HEK293 (cell line): ENCODE data around the gene PTPN18.

Experiments
- CTCF ChIA-PET: fragments of 350-600 bp; formaldehyde crosslinking; extraction: SDS; loops from one replicate; lab custom pipeline; 2021; ENCODE audit warnings: antibody characterized with exemption; lab: Yijun Ruan, JAX
- POLR2A ChIA-PET: fragments of 300-600 bp; formaldehyde crosslinking; extraction: SDS; loops from one replicate; lab custom pipeline; 2020; ENCODE audit warnings: antibody characterized with exemption, inconsistent platforms; lab: Yijun Ruan, JAX
- H3K27ac ChIP-seq: fragments of 200-500 bp; sonication (Bioruptor generic); 2 replicates; pipeline ENCODE4 v1.5.1; 2014; ENCODE audit warnings: low read depth, low read length, control low read depth, inconsistent platforms; ENCODE audit errors: extremely low read depth
- H3K36me3 ChIP-seq, 2 experiments: fragments of 200-500 bp in 1 of 2; sonication (Bioruptor generic) in 1 of 2; 1 replicate in 1 of 2; 2 replicates in 1 of 2; pipeline ENCODE4 v1.5.1; 2014 to 2017; ENCODE audit warnings: inconsistent platforms in 2 of 2, low read length in 2 of 2; ENCODE audit not compliant: control insufficient read depth in 2 of 2, insufficient read depth in 1 of 2
- H3K4me1 ChIP-seq: fragments of 200-500 bp; sonication (Bioruptor generic); 2 replicates; pipeline ENCODE4 v1.5.1; 2014; ENCODE audit warnings: mild to moderate bottlenecking, low read length, inconsistent platforms; ENCODE audit not compliant: control insufficient read depth, insufficient read depth
- H3K4me3 ChIP-seq: 2 replicates; pipeline ENCODE4 v1.5.1; 2011; ENCODE audit warnings: low read depth, mild to moderate bottlenecking, control low read depth, low read length, moderate library complexity
- H3K9me3 ChIP-seq: fragments of 200-500 bp; sonication (Bioruptor generic); 2 replicates; pipeline ENCODE4 v1.5.1; 2014; ENCODE audit warnings: low read depth, low read length, inconsistent platforms; ENCODE audit not compliant: control insufficient read depth, insufficient read depth
- CTCF ChIP-seq: fragments of 450-650 bp; formaldehyde crosslinking; IDR thresholded peaks from 2 replicates; pipeline ENCODE4 v1.5.1; 2016; ENCODE audit warnings: missing biosample characterization, missing genetic modification characterization
- GLI4 ChIP-seq: fragments of 450-650 bp; formaldehyde crosslinking; IDR thresholded peaks from 2 replicates; pipeline ENCODE4 v1.5.1; 2016; ENCODE audit warnings: missing biosample characterization, missing genetic modification characterization
- GLIS1 ChIP-seq: fragments of 450-650 bp; formaldehyde crosslinking; IDR thresholded peaks from 2 replicates; pipeline ENCODE4 v1.5.1; 2016; ENCODE audit warnings: missing biosample characterization, missing genetic modification characterization
- GLIS2 ChIP-seq: fragments of 450-650 bp; formaldehyde crosslinking; IDR thresholded peaks from 2 replicates; pipeline ENCODE4 v1.5.1; 2016; ENCODE audit warnings: missing biosample characterization, missing genetic modification characterization
- IKZF3 ChIP-seq: fragments of 450-650 bp; IDR thresholded peaks from 2 replicates; pipeline ENCODE4 v1.5.0; 2018; ENCODE audit warnings: missing biosample characterization, mild to moderate bottlenecking, missing genetic modification characterization, moderate library complexity
- KLF10 ChIP-seq: fragments of 450-650 bp; IDR thresholded peaks from 2 replicates; pipeline ENCODE4 v1.5.1; 2018; ENCODE audit warnings: missing biosample characterization, mild to moderate bottlenecking, missing genetic modification characterization
- KLF16 ChIP-seq: fragments of 450-650 bp; formaldehyde crosslinking; IDR thresholded peaks from 2 replicates; pipeline ENCODE4 v1.5.1; 2017; ENCODE audit warnings: missing biosample characterization, missing genetic modification characterization
- KLF7 ChIP-seq: fragments of 450-650 bp; formaldehyde crosslinking; IDR thresholded peaks from 2 replicates; pipeline ENCODE4 v1.5.1; 2016; ENCODE audit warnings: missing biosample characterization, missing genetic modification characterization, borderline replicate concordance
- MEIS1 ChIP-seq: sonication (generic); formaldehyde crosslinking; IDR thresholded peaks from 2 replicates; pipeline ENCODE4 v1.8.1; 2022; ENCODE audit warnings: missing genetic modification reagents, mild to moderate bottlenecking, borderline replicate concordance
- MZF1 ChIP-seq: fragments of 450-650 bp; formaldehyde crosslinking; IDR thresholded peaks from 2 replicates; pipeline ENCODE4 v1.5.1; 2017; ENCODE audit warnings: missing biosample characterization, missing genetic modification characterization, borderline replicate concordance
- OSR2 ChIP-seq: fragments of 450-650 bp; formaldehyde crosslinking; IDR thresholded peaks from 2 replicates; pipeline ENCODE4 v1.5.1; 2016; ENCODE audit warnings: missing biosample characterization, missing genetic modification characterization
- WT1 ChIP-seq: fragments of 450-650 bp; formaldehyde crosslinking; IDR thresholded peaks from 2 replicates; pipeline ENCODE4 v1.5.1; 2016; ENCODE audit warnings: missing biosample characterization, missing genetic modification characterization
- ZBTB20 ChIP-seq: fragments of 450-650 bp; formaldehyde crosslinking; IDR thresholded peaks from 2 replicates; pipeline ENCODE4 v1.5.1; 2016; ENCODE audit warnings: missing biosample characterization, missing genetic modification characterization
- ZBTB21 ChIP-seq: fragments of 450-650 bp; formaldehyde crosslinking; IDR thresholded peaks from 2 replicates; pipeline ENCODE4 v1.5.1; 2017; ENCODE audit warnings: missing biosample characterization, missing genetic modification characterization
- ZBTB48 ChIP-seq: fragments of 450-650 bp; formaldehyde crosslinking; IDR thresholded peaks from 2 replicates; pipeline ENCODE4 v1.5.1; 2016; ENCODE audit warnings: missing biosample characterization, missing genetic modification characterization
- ZBTB8A ChIP-seq: fragments of 450-650 bp; formaldehyde crosslinking; IDR thresholded peaks from 2 replicates; pipeline ENCODE4 v1.5.1; 2016; ENCODE audit warnings: missing biosample characterization, missing genetic modification characterization
- ZFP37 ChIP-seq: fragments of 450-650 bp; formaldehyde crosslinking; IDR thresholded peaks from 2 replicates; pipeline ENCODE4 v1.5.1; 2016; ENCODE audit warnings: missing biosample characterization, missing genetic modification characterization
- ZNF10 ChIP-seq: fragments of 450-650 bp; formaldehyde crosslinking; IDR thresholded peaks from 2 replicates; pipeline ENCODE4 v1.5.1; 2017; ENCODE audit warnings: missing biosample characterization, missing genetic modification characterization
- ZNF16 ChIP-seq: fragments of 450-650 bp; formaldehyde crosslinking; IDR thresholded peaks from 2 replicates; pipeline ENCODE4 v1.5.1; 2016; ENCODE audit warnings: low read depth, missing biosample characterization, missing genetic modification characterization
- ZNF169 ChIP-seq: fragments of 450-650 bp; formaldehyde crosslinking; IDR thresholded peaks from 2 replicates; pipeline ENCODE4 v1.5.1; 2016; ENCODE audit warnings: missing biosample characterization, missing genetic modification characterization
- ZNF266 ChIP-seq: fragments of 450-650 bp; formaldehyde crosslinking; IDR thresholded peaks from 2 replicates; pipeline ENCODE4 v1.5.1; 2016; ENCODE audit warnings: missing biosample characterization, missing genetic modification characterization, low read depth
- ZNF335 ChIP-seq: fragments of 450-650 bp; formaldehyde crosslinking; conservative IDR thresholded peaks from 2 replicates; pipeline ENCODE4 v1.5.1; 2016; ENCODE audit warnings: missing biosample characterization, missing genetic modification characterization
- ZNF341 ChIP-seq: fragments of 450-650 bp; formaldehyde crosslinking; IDR thresholded peaks from 2 replicates; pipeline ENCODE4; 2016; ENCODE audit warnings: low read depth, missing biosample characterization, missing genetic modification characterization
- ZNF394 ChIP-seq: fragments of 450-650 bp; formaldehyde crosslinking; IDR thresholded peaks from 2 replicates; pipeline ENCODE4 v1.5.1; 2016; ENCODE audit warnings: missing biosample characterization, missing genetic modification characterization, mild to moderate bottlenecking, moderate library complexity, borderline replicate concordance
- ZNF501 ChIP-seq: fragments of 450-650 bp; formaldehyde crosslinking; IDR thresholded peaks from 2 replicates; pipeline ENCODE4 v1.5.1; 2016; ENCODE audit warnings: missing biosample characterization, missing genetic modification characterization
- ZNF600 ChIP-seq: fragments of 450-650 bp; formaldehyde crosslinking; IDR thresholded peaks from 2 replicates; pipeline ENCODE4 v1.5.1; 2016; ENCODE audit warnings: missing biosample characterization, missing genetic modification characterization
- ZNF629 ChIP-seq: fragments of 450-650 bp; formaldehyde crosslinking; IDR thresholded peaks from 2 replicates; pipeline ENCODE4 v1.5.1; 2017; ENCODE audit warnings: missing biosample characterization, missing genetic modification characterization
- ZNF660 ChIP-seq: fragments of 450-650 bp; IDR thresholded peaks from 2 replicates; pipeline ENCODE4 v1.5.1; 2018; ENCODE audit warnings: missing biosample characterization, mild to moderate bottlenecking, missing genetic modification characterization
- ZNF768 ChIP-seq: fragments of 450-650 bp; formaldehyde crosslinking; IDR thresholded peaks from 2 replicates; pipeline ENCODE4 v1.5.1; 2018; ENCODE audit warnings: missing biosample characterization, mild to moderate bottlenecking, missing genetic modification characterization
- ZNF830 ChIP-seq: fragments of 450-650 bp; IDR thresholded peaks from 2 replicates; pipeline ENCODE4 v1.5.0; 2018; ENCODE audit warnings: missing biosample characterization, missing genetic modification characterization, low read depth, mild to moderate bottlenecking, moderate library complexity
- ZXDB ChIP-seq: fragments of 450-650 bp; formaldehyde crosslinking; IDR thresholded peaks from 2 replicates; pipeline ENCODE4 v1.5.1; 2016; ENCODE audit warnings: missing biosample characterization, missing genetic modification characterization
- TF ChIP-seq, protein P1 (sequence below): fragments of 450-650 bp; formaldehyde crosslinking; IDR thresholded peaks from 2 replicates; pipeline ENCODE4 v1.5.1; 2017; ENCODE audit warnings: missing biosample characterization, missing genetic modification characterization
- TF ChIP-seq, protein P2 (sequence below): fragments of 450-650 bp; formaldehyde crosslinking; IDR thresholded peaks from 2 replicates; pipeline ENCODE4 v1.5.1; 2017; ENCODE audit warnings: missing biosample characterization, mild to moderate bottlenecking, missing genetic modification characterization, moderate library complexity

Gene PTPN18

GRCh38 chr2:130391058-130391871 lies 35.4 kb downstream of the PTPN18 start:
- H3K36me3 ChIP-seq = no peaks in the 10 kb centered on the region
- no peaks in the 10 kb centered on the region for H3K4me1 ChIP-seq
- CTCF ChIA-PET = interaction anchor here (4.7 kb wide), 1 partner anchor 18 kb away, joined by 17 read pairs; no protein-coding TSS in a partner anchor
- H3K27ac ChIP-seq = peak overlapping the region; percentile 66
- H3K9me3 ChIP-seq = no peaks in the 10 kb centered on the region
- POLR2A ChIA-PET = interaction anchor here (1.7 to 2.0 kb wide), 3 partner anchors 14 to 49 kb away, joined by 6 to 11 read pairs (median 8); partner anchors contain the start of gene IMP4
- H3K4me3 ChIP-seq = peak overlapping the region; percentile 51
- TF ChIP-seq MEIS1 (no peak), ZNF768 (tag by site-specific recombination) (no peak), ZNF335 (tag by site-specific recombination) (peak; percentile 85), WT1 (tag by site-specific recombination) (no peak), ZNF629 (peak; percentile 86), ZBTB8A (tag by site-specific recombination) (peak; percentile 84), ZNF10 (tag by site-specific recombination) (0 out of 2 replicates have a peak, but pooled peaks have one; percentile 13), ZNF394 (tag by site-specific recombination) (no peak), ZNF830 (tag by site-specific recombination) (no peak), ZFP37 (tag by site-specific recombination) (no peak), ZNF341 (tag by site-specific recombination) (peak; percentile 57), KLF16 (tag by site-specific recombination) (peak; percentile 29; the same call in 1 of the 2 replicates), KLF7 (tag by site-specific recombination) (no peak), CTCF (tag by site-specific recombination) (no peak), MZF1 (tag by site-specific recombination) (no peak), GLIS1 (tag by site-specific recombination) (0 out of 2 replicates have a peak, but pooled peaks have one; percentile 4), ZNF660 (0 out of 2 replicates have a peak, but pooled peaks have one; percentile 29), IKZF3 (tag by site-specific recombination) (peak; percentile 43; the same call in 1 of the 2 replicates), GLI4 (no peak), ZNF169 (tag by site-specific recombination) (no peak), ZBTB21 (tag by site-specific recombination) (peak; percentile 75), ZBTB48 (tag by site-specific recombination) (peak; percentile 91), ZNF501 (tag by site-specific recombination) (0 out of 2 replicates have a peak, but pooled peaks have one; percentile 43), KLF10 (tag by site-specific recombination) (peak; percentile 34; the same call in 1 of the 2 replicates), ZXDB (tag by site-specific recombination) (peak; percentile 87), GLIS2 (tag by site-specific recombination) (peak; percentile 33; the same call in 1 of the 2 replicates), ZNF16 (tag by site-specific recombination) (no peak), ZNF266 (tag by site-specific recombination) (no peak), OSR2 (no peak), ZNF600 (tag by site-specific recombination) (peak; percentile 80; the same call in 1 of the 2 replicates), ZBTB20 (tag by site-specific recombination) (peak; percentile 35; the same call in 1 of the 2 replicates)
- TF ChIP-seq, protein P1, sequence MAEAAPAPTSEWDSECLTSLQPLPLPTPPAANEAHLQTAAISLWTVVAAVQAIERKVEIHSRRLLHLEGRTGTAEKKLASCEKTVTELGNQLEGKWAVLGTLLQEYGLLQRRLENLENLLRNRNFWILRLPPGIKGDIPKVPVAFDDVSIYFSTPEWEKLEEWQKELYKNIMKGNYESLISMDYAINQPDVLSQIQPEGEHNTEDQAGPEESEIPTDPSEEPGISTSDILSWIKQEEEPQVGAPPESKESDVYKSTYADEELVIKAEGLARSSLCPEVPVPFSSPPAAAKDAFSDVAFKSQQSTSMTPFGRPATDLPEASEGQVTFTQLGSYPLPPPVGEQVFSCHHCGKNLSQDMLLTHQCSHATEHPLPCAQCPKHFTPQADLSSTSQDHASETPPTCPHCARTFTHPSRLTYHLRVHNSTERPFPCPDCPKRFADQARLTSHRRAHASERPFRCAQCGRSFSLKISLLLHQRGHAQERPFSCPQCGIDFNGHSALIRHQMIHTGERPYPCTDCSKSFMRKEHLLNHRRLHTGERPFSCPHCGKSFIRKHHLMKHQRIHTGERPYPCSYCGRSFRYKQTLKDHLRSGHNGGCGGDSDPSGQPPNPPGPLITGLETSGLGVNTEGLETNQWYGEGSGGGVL (tag by site-specific recombination) = 0 out of 2 replicates have a peak, but pooled peaks have one; percentile 11
- TF ChIP-seq, protein P2, sequence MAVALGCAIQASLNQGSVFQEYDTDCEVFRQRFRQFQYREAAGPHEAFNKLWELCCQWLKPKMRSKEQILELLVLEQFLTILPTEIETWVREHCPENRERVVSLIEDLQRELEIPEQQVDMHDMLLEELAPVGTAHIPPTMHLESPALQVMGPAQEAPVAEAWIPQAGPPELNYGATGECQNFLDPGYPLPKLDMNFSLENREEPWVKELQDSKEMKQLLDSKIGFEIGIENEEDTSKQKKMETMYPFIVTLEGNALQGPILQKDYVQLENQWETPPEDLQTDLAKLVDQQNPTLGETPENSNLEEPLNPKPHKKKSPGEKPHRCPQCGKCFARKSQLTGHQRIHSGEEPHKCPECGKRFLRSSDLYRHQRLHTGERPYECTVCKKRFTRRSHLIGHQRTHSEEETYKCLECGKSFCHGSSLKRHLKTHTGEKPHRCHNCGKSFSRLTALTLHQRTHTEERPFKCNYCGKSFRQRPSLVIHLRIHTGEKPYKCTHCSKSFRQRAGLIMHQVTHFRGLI (tag by site-specific recombination) = no peak
